Measurements from ENCODE around the gene SRCIN1. TPM values are rescaled to one million over a fixed set of nuclear protein-coding genes. Genes with fewer than 3 reads are reported as not detected.

The SRCIN1 gene
- polyA plus RNA-seq, 6 donors from 2014 or later = not detected

GRCh38 chr17:38611872-38612376 is 6.2 kb upstream of the SRCIN1 start:
- no peak for DNase-seq
- Mint-ChIP-seq H3K27ac (no peak overlapping the region), H3K4me3 (no peak overlapping the region), H3K4me1 (peaks cover 4 to 14% (median 13%) of the 10 kb centered on the region in 3 donors), H3K27me3 (peaks cover 49 to 83% (median 66%) of the 10 kb centered on the region in 3 donors), H3K9me3 (peaks cover 2 to 13% (median 11%) of the 10 kb centered on the region in 7 donors), H3K36me3 (peaks cover 0 to 9% of the 10 kb centered on the region in 2 donors)
- no peak for ATAC-seq (ENCODE audit: low read depth in 2 of 2)

GRCh38 chr17:38611070-38611786 is 5.5 kb upstream of the SRCIN1 start:
- no peak for DNase-seq

GRCh38 chr17:38609280-38610031 is 3.7 kb upstream of the SRCIN1 start:
- Mint-ChIP-seq H3K9me3 (peaks cover 2 to 13% (median 11%) of the 10 kb centered on the region in 7 donors), H3K27me3 (peaks cover 45 to 91% (median 78%) of the 10 kb centered on the region in 3 donors), H3K4me3 (no peak overlapping the region), H3K4me1 (peaks cover 13 to 25% (median 17%) of the 10 kb centered on the region in 3 donors), H3K27ac (no peak overlapping the region), H3K36me3 (peaks cover 0 to 9% of the 10 kb centered on the region in 2 donors)
- no peak for ATAC-seq (ENCODE audit: low read depth in 2 of 2)
- no peak for DNase-seq

More at GRCh38 chr17:38611070-38611786, 5.5 kb upstream of the SRCIN1 start:
- Mint-ChIP-seq H3K4me1 (peaks cover 11 to 16% (median 16%) of the 10 kb centered on the region in 3 donors), H3K36me3 (peaks cover 0 to 9% of the 10 kb centered on the region in 2 donors), H3K9me3 (peaks cover 2 to 13% (median 11%) of the 10 kb centered on the region in 7 donors), H3K27ac (no peak overlapping the region), H3K27me3 (peaks cover 50 to 86% (median 70%) of the 10 kb centered on the region in 3 donors), H3K4me3 (peak overlapping the region in 1 of 8 donors; percentile 53)
- ATAC-seq (ENCODE audit: low read depth in 2 of 2) = no peak

GRCh38 chr17:38608648-38609047 is 2.9 kb upstream of the SRCIN1 start:
- Mint-ChIP-seq H3K36me3 (peaks cover 0 to 9% of the 10 kb centered on the region in 2 donors), H3K27ac (no peak overlapping the region), H3K27me3 (peaks cover 43 to 88% (median 76%) of the 10 kb centered on the region in 3 donors), H3K9me3 (peaks cover 2 to 13% (median 11%) of the 10 kb centered on the region in 7 donors), H3K4me1 (peaks cover 13 to 25% (median 20%) of the 10 kb centered on the region in 3 donors), H3K4me3 (peak overlapping the region in 1 of 8 donors; percentile 64)
- no peak for DNase-seq
- no peak for ATAC-seq (ENCODE audit: low read depth in 2 of 2)

GRCh38 chr17:38606646-38607611 is 1.2 kb upstream of the SRCIN1 start:
- peak overlapping the region; percentile 25 to 85 (median 69) for H3K4me3 Mint-ChIP-seq
- no peak overlapping the region for H3K27ac Mint-ChIP-seq
- H3K9me3 Mint-ChIP-seq = peaks cover 0 to 6% (median 3%) of the 10 kb centered on the region in 7 donors
- H3K27me3 Mint-ChIP-seq = peaks cover 44 to 87% (median 78%) of the 10 kb centered on the region in 3 donors
- H3K4me1 Mint-ChIP-seq = peaks cover 13 to 29% (median 25%) of the 10 kb centered on the region in 3 donors
- no peak for DNase-seq
- peaks cover 0 to 9% of the 10 kb centered on the region in 2 donors for H3K36me3 Mint-ChIP-seq
- ATAC-seq (ENCODE audit: low read depth in 2 of 2) = no peak

GRCh38 chr17:38605411-38605840 is 326 bp downstream of the SRCIN1 start:
- Mint-ChIP-seq H3K4me3 (peak overlapping the region in 7 of 8 donors; percentile 42 to 91 (median 61)), H3K27ac (no peak overlapping the region), H3K9me3 (no peaks in the 10 kb centered on the region), H3K4me1 (peaks cover 23 to 37% (median 30%) of the 10 kb centered on the region in 3 donors), H3K27me3 (peaks cover 43 to 87% (median 82%) of the 10 kb centered on the region in 3 donors), H3K36me3 (no peaks in the 10 kb centered on the region)
- DNase-seq (no peak), ATAC-seq (ENCODE audit: low read depth in 2 of 2) (no peak)

GRCh38 chr17:38604479-38605403 is 1.0 kb downstream of the SRCIN1 start:
- DNase-seq (no peak), ATAC-seq (ENCODE audit: low read depth in 2 of 2) (peak; percentile 29 to 38)
- Mint-ChIP-seq H3K4me1 (peaks cover 23 to 37% (median 30%) of the 10 kb centered on the region in 3 donors), H3K4me3 (peak overlapping the region in 6 of 8 donors; percentile 42 to 91 (median 70)), H3K27ac (peak overlapping the region in 1 of 6 donors; percentile 90), H3K27me3 (peaks cover 48 to 88% (median 87%) of the 10 kb centered on the region in 3 donors), H3K36me3 (no peaks in the 10 kb centered on the region), H3K9me3 (no peaks in the 10 kb centered on the region)

GRCh38 chr17:38603786-38604478 is 1.8 kb downstream of the SRCIN1 start:
- Mint-ChIP-seq H3K27ac (no peak overlapping the region), H3K4me1 (peaks cover 23 to 37% (median 30%) of the 10 kb centered on the region in 3 donors), H3K27me3 (peaks cover 52 to 88% (median 87%) of the 10 kb centered on the region in 3 donors), H3K36me3 (no peaks in the 10 kb centered on the region), H3K9me3 (no peaks in the 10 kb centered on the region), H3K4me3 (peak overlapping the region in 5 of 8 donors; percentile 10 to 65 (median 44))
- no peak for ATAC-seq (ENCODE audit: low read depth in 2 of 2)
- no peak for DNase-seq

GRCh38 chr17:38602956-38603785 is 2.6 kb downstream of the SRCIN1 start:
- H3K27ac Mint-ChIP-seq = peak overlapping the region in 1 of 6 donors; percentile 28
- no peaks in the 10 kb centered on the region for H3K36me3 Mint-ChIP-seq
- ATAC-seq (ENCODE audit: low read depth in 2 of 2) (no peak), DNase-seq (no peak)
- peaks cover 23 to 37% (median 30%) of the 10 kb centered on the region in 3 donors for H3K4me1 Mint-ChIP-seq
- no peaks in the 10 kb centered on the region for H3K9me3 Mint-ChIP-seq
- peaks cover 58 to 88% (median 87%) of the 10 kb centered on the region in 3 donors for H3K27me3 Mint-ChIP-seq
- peak overlapping the region in 3 of 8 donors; percentile 29 to 33 (median 31) for H3K4me3 Mint-ChIP-seq

GRCh38 chr17:38602453-38602852 is 3.3 kb downstream of the SRCIN1 start:
- Mint-ChIP-seq H3K9me3 (no peaks in the 10 kb centered on the region), H3K27me3 (peaks cover 52 to 88% (median 87%) of the 10 kb centered on the region in 3 donors), H3K4me3 (no peak overlapping the region), H3K36me3 (no peaks in the 10 kb centered on the region), H3K4me1 (peaks cover 23 to 34% (median 25%) of the 10 kb centered on the region in 3 donors), H3K27ac (no peak overlapping the region)
- ATAC-seq (ENCODE audit: low read depth in 2 of 2) (no peak), DNase-seq (no peak)

Data from naive B cell (primary cell).